Panc1 (cell line): Measurements from ENCODE around the gene TRMT44.

Source experiments
- CTCF ChIP-seq: fragments of 450-650 bp; IDR thresholded peaks from 2 replicates; pipeline ENCODE4 v1.5.1; 2017; ENCODE audit warnings: mild to moderate bottlenecking
- REST ChIP-seq, 2 experiments: IDR thresholded peaks; 2 replicates each; pipeline ENCODE4 v1.6.1; 2011 to 2012; ENCODE audit warnings: low read depth in 2 of 2, control low read depth in 1 of 2, low read length in 1 of 2, mild to moderate bottlenecking in 1 of 2, moderate library complexity in 1 of 2; ENCODE audit not compliant: insufficient read depth in 1 of 2

GRCh38 chr4:8469550-8469949 is 29.0 kb downstream of the TRMT44 start:
- TF ChIP-seq CTCF (no peak), REST (IDR thresholded peaks at IDR 0.05; ENCODE audit: insufficient read depth in 1 of 2, low read depth in 2 of 2, low read length in 1 of 2) (no peak)
